Measurements from ENCODE around the gene ADGRV1.

The ADGRV1 gene

GRCh38 chr5:91123901-91124300 lies 565.3 kb downstream of the ADGRV1 start:
- TF ChIP-seq, protein P1, sequence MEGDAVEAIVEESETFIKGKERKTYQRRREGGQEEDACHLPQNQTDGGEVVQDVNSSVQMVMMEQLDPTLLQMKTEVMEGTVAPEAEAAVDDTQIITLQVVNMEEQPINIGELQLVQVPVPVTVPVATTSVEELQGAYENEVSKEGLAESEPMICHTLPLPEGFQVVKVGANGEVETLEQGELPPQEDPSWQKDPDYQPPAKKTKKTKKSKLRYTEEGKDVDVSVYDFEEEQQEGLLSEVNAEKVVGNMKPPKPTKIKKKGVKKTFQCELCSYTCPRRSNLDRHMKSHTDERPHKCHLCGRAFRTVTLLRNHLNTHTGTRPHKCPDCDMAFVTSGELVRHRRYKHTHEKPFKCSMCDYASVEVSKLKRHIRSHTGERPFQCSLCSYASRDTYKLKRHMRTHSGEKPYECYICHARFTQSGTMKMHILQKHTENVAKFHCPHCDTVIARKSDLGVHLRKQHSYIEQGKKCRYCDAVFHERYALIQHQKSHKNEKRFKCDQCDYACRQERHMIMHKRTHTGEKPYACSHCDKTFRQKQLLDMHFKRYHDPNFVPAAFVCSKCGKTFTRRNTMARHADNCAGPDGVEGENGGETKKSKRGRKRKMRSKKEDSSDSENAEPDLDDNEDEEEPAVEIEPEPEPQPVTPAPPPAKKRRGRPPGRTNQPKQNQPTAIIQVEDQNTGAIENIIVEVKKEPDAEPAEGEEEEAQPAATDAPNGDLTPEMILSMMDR (IDR thresholded peaks at IDR 0.05), result no peak

DNA sequence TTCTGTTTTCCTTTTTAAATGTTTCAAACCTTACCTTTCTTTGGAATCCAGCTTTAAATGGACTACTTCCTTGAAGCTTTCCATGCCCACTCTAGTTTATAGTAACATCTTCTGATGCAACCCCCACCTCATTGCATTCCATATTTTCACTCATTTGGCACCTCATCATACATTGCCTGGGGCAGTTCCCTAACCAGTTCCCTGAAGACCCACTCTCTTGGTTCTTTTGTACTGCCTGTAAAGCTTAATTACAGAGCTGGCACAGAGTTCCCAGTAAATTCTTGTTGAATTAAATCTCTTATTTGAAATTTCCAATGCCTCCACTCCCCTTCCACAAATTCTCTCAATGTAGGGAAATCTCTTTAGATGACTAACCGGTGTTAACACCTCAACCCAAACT lies 567.3 kb downstream of the ADGRV1 start:
- TF ChIP-seq, protein P1 (IDR thresholded peaks at IDR 0.05), result no peak

DNA sequence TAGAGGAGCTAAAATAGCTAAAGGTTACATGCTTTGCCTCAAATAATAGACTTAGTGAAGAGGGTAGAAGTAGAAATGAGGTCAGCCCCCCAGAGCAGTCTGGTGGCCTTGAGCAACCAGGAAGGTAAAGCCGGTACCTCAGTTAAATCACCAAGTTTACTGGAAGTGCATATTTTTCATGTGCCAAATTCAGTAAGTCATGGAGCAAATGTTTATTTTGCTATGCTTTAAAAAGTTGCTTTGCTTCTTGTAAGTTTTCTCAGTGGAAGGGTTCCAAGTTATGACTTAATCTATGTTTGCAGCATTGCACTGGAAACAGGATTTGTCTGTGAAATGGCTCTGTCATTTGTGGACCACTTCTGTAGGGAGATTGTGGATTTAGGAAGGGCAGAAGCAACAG lies 567.9 kb downstream of the ADGRV1 start:
- TF ChIP-seq, protein P1 (IDR thresholded peaks at IDR 0.05), result no peak

DNA sequence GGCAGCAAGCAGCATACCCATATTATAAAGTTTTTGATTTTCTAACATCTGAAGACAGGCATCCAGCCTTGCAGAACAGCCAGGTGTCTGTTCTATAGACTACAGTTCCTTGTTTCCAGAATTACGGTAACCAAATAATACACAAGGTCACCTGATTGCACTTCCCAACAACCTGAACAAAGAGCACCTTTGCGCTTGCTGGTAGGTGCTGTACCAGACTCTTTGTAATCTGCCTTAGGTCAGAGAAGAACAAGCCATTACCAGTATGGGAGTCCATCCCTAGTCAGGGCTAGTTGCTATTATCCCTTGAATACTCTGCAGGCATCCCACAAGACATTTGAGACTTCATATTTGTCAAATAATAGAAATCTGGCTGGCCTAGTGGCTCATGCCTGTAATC lies 568.3 kb downstream of the ADGRV1 start:
- TF ChIP-seq, protein P1 (IDR thresholded peaks at IDR 0.05), result no peak

GRCh38 chr5:91127456-91128081 lies 569.0 kb downstream of the ADGRV1 start:
- TF ChIP-seq, protein P1 (IDR thresholded peaks at IDR 0.05), result no peak

- TF ChIP-seq, protein P1 (IDR thresholded peaks at IDR 0.05), result no peak
Measured at GRCh38 chr5:91128604-91129003, 570.0 kb downstream of the ADGRV1 start.

- TF ChIP-seq, protein P1 (IDR thresholded peaks at IDR 0.05), result no peak
Measured at GRCh38 chr5:91129748-91130147, 571.2 kb downstream of the ADGRV1 start.

- TF ChIP-seq, protein P1 (IDR thresholded peaks at IDR 0.05), result no peak
Measured at GRCh38 chr5:91130759-91131158, 572.2 kb downstream of the ADGRV1 start.
